Neural cell (in vitro differentiated cells): ENCODE data around the gene PIK3C2A.

Source experiments
- CTCF ChIP-seq: fragments of 450-650 bp; IDR thresholded peaks from 2 replicates; pipeline ENCODE4 v1.5.1; 2014; ENCODE audit warnings: antibody characterized with exemption, mild to moderate bottlenecking, moderate library complexity; ENCODE audit not compliant: poor library complexity, severe bottlenecking
- EP300 ChIP-seq: fragments of 450-650 bp; conservative IDR thresholded peaks from 2 replicates; pipeline ENCODE4 v1.6.1; 2014; ENCODE audit warnings: antibody characterized with exemption, mild to moderate bottlenecking, moderate library complexity; ENCODE audit not compliant: poor library complexity, severe bottlenecking
- REST ChIP-seq: IDR thresholded peaks from 2 replicates; pipeline ENCODE4 v1.6.1; 2012; ENCODE audit warnings: borderline replicate concordance
- TAF1 ChIP-seq: IDR thresholded peaks from 2 replicates; pipeline ENCODE4 v1.6.1; 2012; ENCODE audit warnings: low read depth

- no peak for TF ChIP-seq REST
- no peak for TF ChIP-seq TAF1
- no peak for TF ChIP-seq CTCF
- no peak for TF ChIP-seq EP300
These were observed 27.8 kb downstream of the PIK3C2A start for GRCh38 chr11:17179970-17180369.
